Activated CD4-positive, alpha-beta T cell treated with anti-CD3 and anti-CD28 coated beads, Interleukin-2, amount 10 ng/mL, durations not matched to agents 7 days and 5 days (primary cell): ENCODE results near the gene NTM. TPM values are rescaled to one million over a fixed set of nuclear protein-coding genes. Genes with fewer than 3 reads are reported as not detected.
A peak's percentile ranks its signal among the peaks of the same experiment; 100 is the strongest.

Source experiments
- CTCF ChIA-PET: fragments of 350-600 bp; sonication (Branson Sonifier 250); formaldehyde crosslinking; loops from one replicate; lab custom pipeline; 2021; ENCODE audit warnings: antibody characterized with exemption; lab: Charles Lee
- POLR2A ChIA-PET: fragments of 350-600 bp; sonication (Branson Sonifier 250); formaldehyde crosslinking; loops from one replicate; lab custom pipeline; 2021; ENCODE audit warnings: antibody characterized with exemption; lab: Charles Lee
- DNase-seq: peaks from one replicate; pipeline ENCODE4 v3.0.0-alpha.2; 2020
- H3K27ac Mint-ChIP-seq: one replicate; pipeline ENCODE4 v1.8.0; 2021; ENCODE audit warnings: mild to moderate bottlenecking, moderate library complexity, mixed read lengths
- H3K27me3 Mint-ChIP-seq: one replicate; pipeline ENCODE4 v1.8.0; 2021; ENCODE audit warnings: mixed read lengths
- H3K36me3 Mint-ChIP-seq: one replicate; pipeline ENCODE4 v1.8.0; 2021; ENCODE audit warnings: low read depth, mixed read lengths
- H3K4me1 Mint-ChIP-seq: one replicate; pipeline ENCODE4 v1.8.0; 2021; ENCODE audit warnings: mixed read lengths
- H3K4me3 Mint-ChIP-seq: one replicate; pipeline ENCODE4 v1.8.0; 2021; ENCODE audit warnings: mild to moderate bottlenecking, moderate library complexity, mixed read lengths
- H3K9me3 Mint-ChIP-seq: one replicate; pipeline ENCODE4 v1.8.0; 2021; ENCODE audit warnings: mixed read lengths
- total RNA-seq, 2 experiments: library from RNA; stranded (reverse); gene quantifications; one replicate each; pipeline ENCODE4 v1.2.3, GENCODE V29; 2021

NTM gene
- total RNA-seq, 2 experiments from 2014 or later = not detected

DNA sequence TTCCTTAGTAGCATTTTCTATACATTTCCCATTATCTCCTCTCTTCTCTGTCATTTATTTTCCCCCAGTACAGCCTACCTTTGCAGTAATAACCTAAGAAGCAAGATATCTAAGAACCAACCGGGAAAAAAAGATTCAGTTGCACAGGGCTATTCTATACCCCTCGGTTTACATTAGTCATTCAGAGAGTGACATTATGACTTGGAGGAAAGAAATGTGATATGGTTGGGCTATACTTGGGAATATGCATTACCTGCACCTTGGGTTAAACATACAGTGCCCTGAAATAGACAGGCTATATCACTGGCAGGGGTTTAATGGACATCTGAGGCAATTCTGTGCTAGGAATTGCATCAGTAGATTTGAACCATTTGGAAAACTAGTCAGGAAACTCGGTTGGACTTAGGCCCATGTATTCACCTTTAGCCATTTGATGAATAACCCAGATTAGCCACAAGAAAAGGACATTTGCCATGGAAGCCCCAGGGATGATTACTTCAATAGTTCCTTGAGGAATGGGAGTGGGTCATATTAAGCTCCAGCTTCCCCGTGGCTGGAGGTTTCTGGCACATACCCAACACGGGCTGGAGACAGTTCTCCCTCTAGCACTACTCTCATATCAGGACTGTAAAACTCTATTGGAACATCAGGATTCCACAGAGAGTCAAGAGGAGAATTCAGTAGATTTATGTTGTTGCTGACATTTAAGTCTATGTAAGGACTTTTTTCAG is 973.2 kb downstream of the NTM start:
- H3K27ac Mint-ChIP-seq = no peak overlapping the region
- no peaks in the 10 kb centered on the region for H3K27me3 Mint-ChIP-seq
- H3K4me1 Mint-ChIP-seq = peaks cover 11% of the 10 kb centered on the region
- no peak for DNase-seq
- ChIA-PET CTCF (no interaction called here), POLR2A (no interaction called here)
- H3K4me3 Mint-ChIP-seq = no peak overlapping the region
- H3K36me3 Mint-ChIP-seq = no peaks in the 10 kb centered on the region
- peaks cover 3% of the 10 kb centered on the region for H3K9me3 Mint-ChIP-seq

DNA sequence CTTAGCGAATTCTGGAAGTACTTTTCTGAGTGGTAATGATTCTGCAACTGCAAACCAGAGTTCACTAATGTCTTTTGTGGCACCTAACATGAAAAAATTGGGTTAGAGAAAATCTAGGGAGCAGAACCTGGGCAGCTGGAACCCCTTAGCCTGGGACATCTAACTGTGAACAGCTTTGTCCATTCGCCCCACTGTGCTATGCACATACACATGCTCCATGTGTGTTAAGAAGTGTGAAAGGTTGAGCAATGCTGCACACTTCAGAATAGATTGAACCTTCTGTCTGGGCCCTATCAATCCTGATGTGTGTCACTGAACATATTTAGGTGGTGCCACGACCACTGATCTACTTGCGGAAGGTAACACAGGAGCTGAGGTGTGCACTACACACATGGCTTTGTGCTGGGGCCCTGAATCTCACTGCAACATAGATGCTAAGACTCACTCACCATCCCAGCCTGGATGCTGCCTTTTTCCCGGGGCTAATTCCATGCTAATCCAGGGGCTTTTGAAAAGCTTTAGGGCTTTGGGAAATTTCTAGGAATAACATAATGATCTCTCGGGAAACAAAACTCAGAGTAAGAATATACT is 976.2 kb downstream of the NTM start:
- peaks cover 3% of the 10 kb centered on the region for H3K9me3 Mint-ChIP-seq
- POLR2A ChIA-PET = no interaction called here

DNA sequence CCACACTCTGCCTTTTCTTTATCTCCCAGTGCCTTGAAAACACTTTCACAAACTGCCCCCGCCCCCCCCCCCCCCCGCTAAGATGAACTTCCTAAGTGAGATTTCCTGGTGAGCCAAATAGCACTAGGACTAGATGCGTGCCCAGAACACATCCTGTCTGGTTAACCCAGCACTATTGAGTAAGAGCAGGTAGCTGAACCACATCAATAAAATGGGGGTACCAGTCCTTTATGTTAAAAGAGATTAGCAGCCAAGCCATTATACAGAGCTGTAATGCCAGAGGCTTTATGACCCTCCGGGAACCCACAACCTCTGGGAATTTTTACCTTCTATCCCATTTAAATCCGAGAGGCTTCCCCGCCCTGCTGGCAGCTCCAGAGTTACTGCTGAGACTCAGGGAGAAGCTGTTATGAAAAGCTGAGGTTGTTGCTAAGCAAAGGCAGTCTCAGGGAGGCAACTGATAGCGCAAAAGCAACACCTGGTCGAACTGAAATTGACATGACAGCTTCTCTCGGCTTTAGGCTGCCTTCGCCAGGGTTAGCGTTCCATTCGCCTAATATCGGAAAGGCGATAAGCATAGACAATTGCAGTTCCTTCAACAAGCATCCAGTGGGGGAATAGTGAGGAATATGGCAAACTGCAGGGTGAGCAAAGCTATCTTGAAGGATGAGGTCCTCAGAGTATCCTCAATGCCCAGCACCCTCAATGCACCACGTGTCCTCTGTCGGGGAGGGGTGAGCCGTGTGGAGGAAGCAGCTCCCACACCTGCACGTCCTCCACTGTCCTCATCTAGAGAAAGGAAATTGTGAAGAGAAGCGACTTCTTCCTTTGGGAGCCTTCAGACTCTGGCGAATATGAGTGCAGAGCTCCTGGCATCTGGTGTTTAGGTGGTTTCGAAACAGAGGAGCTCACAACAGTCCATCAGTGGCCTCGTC is 977.0 kb downstream of the NTM start:
- ChIA-PET CTCF (interaction anchor here (1.5 kb wide), 1 partner anchor 14 kb away, joined by 3 read pairs; no protein-coding TSS in a partner anchor), POLR2A (no interaction called here)
- DNase-seq = no peak
- H3K4me3 Mint-ChIP-seq = no peak overlapping the region
- H3K27me3 Mint-ChIP-seq = no peaks in the 10 kb centered on the region
- peaks cover 3% of the 10 kb centered on the region for H3K9me3 Mint-ChIP-seq
- H3K27ac Mint-ChIP-seq = peak overlapping the region; percentile 16
- peaks cover 11% of the 10 kb centered on the region for H3K4me1 Mint-ChIP-seq
- H3K36me3 Mint-ChIP-seq = no peaks in the 10 kb centered on the region

More for the DNA sequence above, 976.2 kb downstream of the NTM start:
- Mint-ChIP-seq H3K36me3 (no peaks in the 10 kb centered on the region), H3K4me3 (no peak overlapping the region), H3K27ac (no peak overlapping the region), H3K4me1 (peaks cover 11% of the 10 kb centered on the region), H3K27me3 (no peaks in the 10 kb centered on the region)
- CTCF ChIA-PET = no interaction called here
- no peak for DNase-seq

DNA sequence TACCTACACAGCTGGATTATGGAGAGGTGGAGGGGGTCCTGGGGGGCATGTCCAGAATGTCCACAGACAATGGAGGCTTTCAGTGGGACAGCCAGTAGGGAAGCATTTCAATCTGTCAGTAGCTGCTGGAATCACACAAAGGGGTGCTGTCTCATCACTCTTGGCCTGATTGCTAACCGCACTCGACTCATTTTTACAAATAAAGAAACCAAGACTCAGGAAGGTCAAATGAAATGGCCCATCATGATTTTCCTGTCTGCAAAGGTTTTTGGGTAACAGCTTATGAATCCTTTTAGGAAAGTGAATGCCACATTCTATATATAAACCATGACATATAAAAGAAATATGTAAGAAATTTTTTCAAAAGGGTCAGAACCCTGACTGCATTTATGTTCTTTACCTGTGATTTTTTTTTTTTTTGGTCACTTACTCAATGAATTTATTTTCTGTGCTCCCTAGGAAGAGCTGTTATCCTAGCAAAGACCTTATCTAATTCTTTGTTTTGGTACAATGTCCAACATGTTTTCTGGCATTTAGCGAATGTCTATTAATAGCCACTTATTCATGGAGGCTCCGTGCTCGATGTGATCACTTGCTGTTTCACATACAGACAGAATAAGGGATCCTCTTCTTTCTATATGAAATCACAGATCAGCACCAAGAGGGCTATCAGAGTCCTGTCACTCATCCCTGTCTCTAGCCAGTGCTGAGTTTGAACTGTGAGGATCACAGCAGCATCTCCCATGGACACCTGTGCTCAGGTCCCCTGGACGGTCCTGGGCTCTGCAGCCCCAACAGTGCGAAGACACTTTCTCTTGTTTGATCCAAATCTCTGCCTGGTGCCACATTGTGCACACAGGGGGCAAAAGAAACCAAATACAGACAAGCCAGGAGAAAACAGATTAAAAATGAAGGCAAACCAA is 979.7 kb downstream of the NTM start:
- Mint-ChIP-seq H3K27me3 (no peaks in the 10 kb centered on the region), H3K4me1 (peaks cover 11% of the 10 kb centered on the region), H3K27ac (no peak overlapping the region), H3K9me3 (peaks cover 3% of the 10 kb centered on the region), H3K4me3 (no peak overlapping the region), H3K36me3 (no peaks in the 10 kb centered on the region)
- POLR2A ChIA-PET = no interaction called here
- no peak for DNase-seq
- CTCF ChIA-PET = no interaction called here

DNA sequence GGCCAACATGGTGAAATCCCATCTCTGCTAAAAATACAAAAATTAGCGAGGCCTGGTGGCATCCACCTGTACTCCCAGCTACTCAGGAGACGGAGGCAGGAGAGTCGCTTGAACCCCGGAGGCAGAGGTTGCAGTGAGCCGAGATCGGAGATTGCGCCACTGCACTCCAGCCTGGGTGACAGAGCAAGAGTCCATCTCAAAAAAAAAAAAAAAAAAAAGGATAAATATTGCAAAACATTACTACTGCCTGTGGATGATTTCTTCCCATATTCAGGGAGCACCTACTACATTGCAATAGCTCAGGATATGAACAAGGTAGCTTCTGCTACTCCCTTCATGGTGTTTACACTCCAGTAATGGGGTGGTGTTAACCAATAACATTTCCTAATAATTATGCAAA is 980.6 kb downstream of the NTM start:
- ChIA-PET POLR2A (no interaction called here), CTCF (no interaction called here)
- H3K27ac Mint-ChIP-seq = no peak overlapping the region
- no peaks in the 10 kb centered on the region for H3K27me3 Mint-ChIP-seq
- H3K4me3 Mint-ChIP-seq = no peak overlapping the region
- H3K36me3 Mint-ChIP-seq = no peaks in the 10 kb centered on the region
- H3K9me3 Mint-ChIP-seq = peaks cover 3% of the 10 kb centered on the region
- peaks cover 11% of the 10 kb centered on the region for H3K4me1 Mint-ChIP-seq
- DNase-seq = no peak

DNA sequence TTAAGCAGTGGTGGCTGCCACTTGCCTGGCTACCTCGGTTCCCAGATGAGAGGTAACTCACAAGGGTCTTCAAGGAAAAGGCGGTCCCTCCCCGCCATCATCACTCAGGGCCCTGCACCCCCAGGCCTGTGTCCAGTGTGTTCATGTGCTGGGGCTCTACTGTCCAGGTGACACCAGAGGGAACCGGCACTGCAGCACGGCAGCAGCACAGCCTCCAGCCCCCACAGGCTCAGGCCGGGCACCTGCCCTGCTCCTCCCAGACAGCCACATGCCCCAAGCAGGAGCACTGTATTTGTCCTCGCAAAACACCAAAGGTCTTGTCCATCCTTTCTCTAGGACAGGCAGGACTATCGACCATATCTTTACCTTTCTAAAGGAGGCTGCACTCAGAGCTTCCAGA is 982.1 kb downstream of the NTM start:
- Mint-ChIP-seq H3K27ac (no peak overlapping the region), H3K4me1 (peaks cover 9% of the 10 kb centered on the region), H3K36me3 (no peaks in the 10 kb centered on the region), H3K4me3 (no peak overlapping the region), H3K9me3 (peaks cover 3% of the 10 kb centered on the region), H3K27me3 (no peaks in the 10 kb centered on the region)
- DNase-seq = no peak
- POLR2A ChIA-PET = no interaction called here
- CTCF ChIA-PET = no interaction called here

DNA sequence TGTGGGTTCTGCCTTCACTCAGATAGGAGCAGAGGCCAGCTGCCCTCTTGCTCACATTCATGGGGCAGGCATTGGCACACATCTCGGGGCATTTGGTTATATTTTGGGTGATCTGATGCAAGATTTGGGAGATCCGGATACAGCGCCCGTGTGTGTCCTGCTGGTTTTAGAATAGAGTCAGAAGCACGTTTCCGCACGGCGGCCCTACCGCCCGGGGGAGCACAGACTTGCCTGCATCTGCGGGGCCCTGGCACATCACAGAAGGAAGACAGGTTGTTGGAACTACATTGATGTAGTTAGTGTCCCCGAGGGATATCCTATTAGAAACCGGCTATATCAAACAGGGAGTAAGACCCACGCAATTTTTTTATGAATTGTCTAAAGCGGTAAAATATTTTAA is 982.8 kb downstream of the NTM start:
- no peak overlapping the region for H3K4me3 Mint-ChIP-seq
- H3K27ac Mint-ChIP-seq = no peak overlapping the region
- no peaks in the 10 kb centered on the region for H3K9me3 Mint-ChIP-seq
- H3K4me1 Mint-ChIP-seq = peaks cover 8% of the 10 kb centered on the region
- H3K36me3 Mint-ChIP-seq = no peaks in the 10 kb centered on the region
- DNase-seq = no peak
- POLR2A ChIA-PET = no interaction called here
- no peaks in the 10 kb centered on the region for H3K27me3 Mint-ChIP-seq
- CTCF ChIA-PET = no interaction called here

DNA sequence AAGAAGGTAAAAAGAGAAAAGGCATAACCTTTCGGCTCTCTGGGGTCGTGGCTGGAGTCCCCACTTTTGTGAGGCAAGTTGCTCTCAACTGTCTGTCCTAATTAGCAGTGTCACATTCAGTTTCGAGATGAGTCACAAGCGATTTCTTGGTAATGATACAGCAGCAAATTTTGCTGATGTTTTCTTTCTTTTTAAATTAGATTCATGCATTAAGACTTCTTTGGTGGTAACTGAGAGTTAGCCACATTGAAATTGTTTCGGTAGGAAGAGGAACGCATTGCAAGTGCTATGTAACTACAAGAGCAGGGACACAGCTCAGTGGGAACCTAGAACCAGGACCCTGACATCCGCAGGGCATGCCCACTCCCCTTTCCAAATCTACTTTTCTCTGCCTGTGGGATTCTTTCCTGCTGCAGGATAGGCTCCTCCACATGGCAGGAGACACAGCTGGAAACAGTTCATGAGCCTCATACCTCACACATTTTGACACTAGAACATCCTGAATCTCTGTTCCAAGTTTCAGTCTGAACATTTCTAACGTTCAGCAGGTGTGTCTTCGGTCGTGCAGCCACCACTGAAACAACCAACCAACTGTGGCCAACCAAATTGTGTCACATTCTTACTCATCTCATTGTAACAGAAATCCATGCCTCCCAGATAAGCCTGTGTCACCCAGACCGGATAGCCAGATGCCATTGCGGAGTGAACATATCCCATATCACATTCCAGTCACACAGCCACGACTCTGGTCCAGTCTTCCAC is 987.6 kb downstream of the NTM start:
- H3K27ac Mint-ChIP-seq = peak overlapping the region; percentile 83
- H3K4me3 Mint-ChIP-seq = no peak overlapping the region
- H3K27me3 Mint-ChIP-seq = no peaks in the 10 kb centered on the region
- H3K4me1 Mint-ChIP-seq = peaks cover 13% of the 10 kb centered on the region
- peaks cover 4% of the 10 kb centered on the region for H3K9me3 Mint-ChIP-seq
- ChIA-PET POLR2A (no interaction called here), CTCF (no interaction called here)
- no peaks in the 10 kb centered on the region for H3K36me3 Mint-ChIP-seq
- peak; percentile 8 for DNase-seq

DNA sequence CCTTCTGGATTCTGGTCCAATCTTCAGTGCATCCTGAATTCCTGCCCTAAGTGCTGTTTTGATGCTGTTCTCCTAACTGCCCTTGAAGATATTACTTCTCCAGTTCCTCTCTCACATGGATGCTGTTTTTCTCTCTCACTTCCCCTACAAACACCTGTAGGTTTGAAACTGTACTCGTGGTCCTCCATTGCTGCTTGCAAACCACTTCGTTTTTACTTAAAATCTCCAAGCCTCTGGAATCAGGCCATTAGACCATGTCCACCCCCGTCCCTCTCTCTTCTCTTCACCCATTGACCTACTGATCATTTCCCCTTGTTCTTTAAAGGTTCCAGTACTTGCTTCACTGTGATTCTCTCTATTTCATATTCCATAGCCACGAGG is 988.1 kb downstream of the NTM start:
- Mint-ChIP-seq H3K4me1 (peaks cover 13% of the 10 kb centered on the region), H3K4me3 (no peak overlapping the region), H3K36me3 (no peaks in the 10 kb centered on the region), H3K27me3 (no peaks in the 10 kb centered on the region), H3K9me3 (peaks cover 8% of the 10 kb centered on the region), H3K27ac (peak overlapping the region; percentile 83)
- ChIA-PET POLR2A (no interaction called here), CTCF (no interaction called here)
- no peak for DNase-seq

DNA sequence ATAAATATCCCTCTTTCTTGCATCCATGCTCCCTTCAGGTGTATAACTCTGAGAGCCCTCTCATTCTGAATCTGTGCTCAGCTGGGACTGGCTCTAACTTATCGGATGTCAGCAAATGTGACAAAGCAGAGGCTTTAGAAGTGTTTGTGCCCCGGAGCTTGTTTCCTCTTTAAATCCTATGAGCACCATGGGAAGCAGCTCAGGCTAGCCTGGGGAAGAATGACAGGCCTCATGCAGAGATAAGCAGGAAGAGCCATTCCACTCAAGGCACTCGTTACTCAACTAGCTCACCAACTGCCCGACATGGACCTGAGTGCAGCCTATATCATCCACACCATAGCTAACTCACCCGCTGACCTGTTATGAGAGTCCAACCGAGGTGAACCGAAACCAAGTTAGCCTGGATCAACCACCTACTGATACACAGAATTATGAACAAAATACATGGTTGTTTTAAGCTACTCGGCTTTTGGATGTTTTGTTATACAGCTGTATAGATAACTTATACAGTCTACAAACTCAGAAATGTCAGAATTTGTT is 990.7 kb downstream of the NTM start:
- no peaks in the 10 kb centered on the region for H3K27me3 Mint-ChIP-seq
- POLR2A ChIA-PET = no interaction called here

DNA sequence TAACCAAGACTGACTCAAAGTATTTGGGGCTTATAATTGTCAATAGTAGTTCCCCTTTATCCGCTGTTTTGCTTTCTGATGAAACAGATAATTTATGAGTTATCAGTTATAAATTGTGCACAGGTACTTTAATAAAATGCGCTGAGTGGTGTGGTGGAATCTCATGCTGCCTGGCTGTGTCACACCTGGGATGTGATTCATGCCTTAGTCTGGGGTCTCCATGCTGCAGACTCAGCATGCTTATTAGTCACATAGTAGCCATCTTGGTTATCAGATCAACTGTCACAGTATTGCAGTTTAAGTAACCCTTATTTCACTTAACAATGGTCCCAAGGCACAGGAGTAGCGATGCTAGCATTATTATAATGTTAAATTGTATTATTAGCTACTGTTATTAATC is 995.2 kb downstream of the NTM start:
- Mint-ChIP-seq H3K27me3 (no peaks in the 10 kb centered on the region), H3K4me3 (no peak overlapping the region), H3K27ac (no peak overlapping the region), H3K4me1 (no peaks in the 10 kb centered on the region), H3K9me3 (peaks cover 10% of the 10 kb centered on the region), H3K36me3 (no peaks in the 10 kb centered on the region)
- ChIA-PET POLR2A (no interaction called here), CTCF (no interaction called here)
- DNase-seq = no peak

More for the DNA sequence above, 990.7 kb downstream of the NTM start:
- CTCF ChIA-PET = interaction anchor here (1.1 kb wide), 1 partner anchor 13 kb away, joined by 3 read pairs; no protein-coding TSS in a partner anchor
- Mint-ChIP-seq H3K27ac (no peak overlapping the region), H3K36me3 (no peaks in the 10 kb centered on the region), H3K4me3 (no peak overlapping the region), H3K9me3 (peaks cover 11% of the 10 kb centered on the region), H3K4me1 (peaks cover 13% of the 10 kb centered on the region)
- no peak for DNase-seq
